NK-92 treated with Interleukin-12 subunit alpha and Interleukin-12 subunit beta, amount 100 ng/mL, for 24 hours (cell line): ENCODE data around the gene PARD3B.

Experiments used
- DNase-seq: peaks from one replicate; lab custom pipeline; 2025; lab: John Stamatoyannopoulos, UW

Gene PARD3B

DNA sequence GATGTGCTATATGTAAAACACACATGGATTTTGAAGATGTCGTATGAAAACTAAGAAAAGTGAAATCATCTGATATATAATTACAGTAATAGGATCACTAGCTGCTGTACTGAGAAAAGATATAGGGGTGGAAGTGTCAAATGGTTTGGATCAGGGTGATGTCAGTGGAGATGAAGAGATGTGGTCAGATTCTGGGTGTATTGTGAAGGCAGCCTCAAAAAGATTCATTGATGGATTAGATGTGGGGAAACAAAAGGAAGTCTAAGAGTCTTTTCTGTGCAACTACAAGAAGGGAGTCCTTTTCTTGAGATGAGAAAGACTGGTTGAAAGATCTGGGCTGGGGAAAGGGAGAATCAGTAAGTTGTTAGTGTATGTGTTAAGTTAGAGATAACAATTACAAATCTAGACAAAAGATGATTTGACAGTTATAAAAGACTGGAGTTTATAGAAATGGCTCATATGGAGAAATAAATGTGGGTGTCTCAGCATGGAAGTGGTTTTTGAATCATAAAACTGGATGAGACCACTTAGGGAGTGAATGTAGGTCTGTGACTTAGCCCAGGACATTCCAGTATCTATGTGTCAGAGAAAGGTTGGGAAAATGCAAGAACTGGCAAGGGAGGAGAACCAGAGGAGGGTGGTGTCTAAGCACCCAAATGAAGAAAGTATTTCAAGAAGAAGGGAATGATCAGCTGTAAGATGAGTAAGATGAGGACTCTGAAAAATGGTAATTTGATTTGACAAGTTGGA, 347.4 kb downstream of the PARD3B start:
- no peak for DNase-seq

DNA sequence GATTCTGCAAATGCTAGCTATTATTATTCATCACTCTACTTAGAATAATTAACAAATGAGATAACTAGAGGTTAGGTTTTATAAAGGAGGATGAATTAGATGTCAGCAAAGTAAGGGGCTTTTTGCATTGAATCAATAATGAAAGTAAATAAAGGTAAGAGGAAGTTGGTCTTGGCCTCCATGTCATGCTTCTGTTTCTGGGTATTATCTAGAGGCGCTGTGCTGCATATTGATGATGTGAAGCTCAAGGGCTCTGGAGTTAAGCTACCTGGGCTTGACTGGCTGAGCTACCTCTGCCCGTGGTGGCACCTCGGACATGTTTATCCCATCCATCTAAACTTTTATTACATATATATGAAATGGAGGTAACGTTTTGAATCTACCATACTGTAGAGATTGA, 350.9 kb downstream of the PARD3B start:
- no peak for DNase-seq

DNA sequence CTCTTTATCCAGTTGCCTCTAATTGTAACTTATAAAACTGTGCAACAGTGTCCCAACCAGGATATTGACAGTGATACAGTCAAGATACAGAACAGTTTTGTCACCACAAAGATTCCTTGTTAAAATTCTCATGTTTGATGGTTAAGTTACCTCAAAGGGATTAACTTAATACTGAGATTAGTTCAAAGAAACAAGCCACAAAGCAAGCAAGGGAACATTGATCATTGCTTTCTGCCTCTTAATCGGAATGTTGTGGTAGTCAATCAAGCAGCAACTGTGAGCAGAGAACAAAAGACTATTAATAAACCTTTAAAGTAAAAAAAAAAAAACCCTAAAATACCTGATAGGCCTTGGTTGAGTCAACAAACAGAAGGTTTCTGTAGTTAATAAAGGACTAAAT, 352.3 kb downstream of the PARD3B start:
- DNase-seq, result no peak

DNA sequence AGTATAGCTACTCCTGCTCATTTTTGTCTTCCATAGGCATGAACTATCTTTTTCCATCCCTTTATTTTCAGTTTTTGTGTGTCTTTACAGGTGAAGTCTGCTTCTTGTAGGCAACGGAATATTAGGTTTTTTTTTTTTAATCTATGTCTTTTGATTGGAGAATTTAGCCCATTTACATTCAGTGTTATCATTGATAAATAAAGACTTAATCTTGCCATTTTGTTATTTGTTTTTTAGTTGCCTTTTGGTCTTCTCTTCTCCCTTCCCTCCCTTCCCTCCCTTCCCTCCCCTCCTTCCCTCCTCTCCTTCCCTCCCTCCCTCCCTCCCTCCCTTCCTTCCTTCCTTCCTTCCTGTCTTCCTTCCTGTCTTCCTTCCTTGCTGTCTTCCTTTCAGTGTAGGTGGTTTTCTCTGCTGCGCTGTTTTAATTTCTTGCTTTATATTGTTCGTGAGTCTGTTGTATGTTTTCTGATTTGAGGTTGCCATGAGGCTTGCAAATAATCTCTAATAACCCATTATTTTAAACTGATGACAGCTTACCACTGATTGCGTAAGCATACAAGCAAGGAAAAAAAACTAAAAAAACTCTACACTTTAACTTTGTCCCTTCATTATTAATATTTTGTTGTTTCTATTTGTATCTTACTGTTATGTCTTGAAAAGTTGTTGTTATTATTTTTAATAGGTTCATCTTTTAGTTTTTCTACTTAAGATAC, 353.8 kb downstream of the PARD3B start:
- no peak for DNase-seq

DNA sequence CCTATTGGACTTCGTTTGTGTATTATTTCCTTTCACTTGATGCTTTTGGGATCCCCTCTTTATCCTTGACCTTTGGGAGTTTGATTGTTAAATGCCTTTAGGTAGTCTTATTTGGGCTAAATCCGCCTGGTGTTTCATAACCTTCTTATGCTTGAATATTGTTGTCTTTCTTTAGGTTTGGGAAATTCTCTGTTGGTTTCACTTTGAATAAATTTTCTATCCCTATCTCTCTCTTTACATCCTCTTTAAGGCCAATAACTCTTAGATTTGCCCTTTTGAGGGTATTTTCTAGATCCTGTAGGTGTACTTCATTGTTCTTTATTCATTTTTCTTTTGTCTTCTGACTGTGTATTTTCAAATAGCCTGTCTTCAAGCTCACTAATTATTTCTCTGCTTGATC, 354.7 kb downstream of the PARD3B start:
- no peak for DNase-seq

DNA sequence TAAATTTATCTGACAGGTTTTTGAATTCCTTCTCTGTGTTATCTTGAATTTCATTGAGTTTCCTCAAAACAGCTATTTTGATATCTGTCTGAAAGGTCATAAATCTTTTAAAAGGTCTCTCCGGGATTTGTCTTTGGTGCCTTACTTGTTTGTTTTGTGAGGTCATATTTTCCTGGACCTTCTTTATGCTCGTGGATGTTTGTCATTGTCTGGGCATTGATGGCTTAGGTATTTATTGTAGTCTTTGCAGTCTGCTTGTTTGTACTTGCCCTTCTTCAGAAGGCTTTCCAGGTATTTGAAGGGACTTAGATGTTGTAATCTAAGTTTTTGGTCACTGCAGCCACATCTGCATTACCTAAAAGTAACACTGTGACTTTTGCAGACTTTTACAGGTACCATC, 355.2 kb downstream of the PARD3B start:
- no peak for DNase-seq

DNA sequence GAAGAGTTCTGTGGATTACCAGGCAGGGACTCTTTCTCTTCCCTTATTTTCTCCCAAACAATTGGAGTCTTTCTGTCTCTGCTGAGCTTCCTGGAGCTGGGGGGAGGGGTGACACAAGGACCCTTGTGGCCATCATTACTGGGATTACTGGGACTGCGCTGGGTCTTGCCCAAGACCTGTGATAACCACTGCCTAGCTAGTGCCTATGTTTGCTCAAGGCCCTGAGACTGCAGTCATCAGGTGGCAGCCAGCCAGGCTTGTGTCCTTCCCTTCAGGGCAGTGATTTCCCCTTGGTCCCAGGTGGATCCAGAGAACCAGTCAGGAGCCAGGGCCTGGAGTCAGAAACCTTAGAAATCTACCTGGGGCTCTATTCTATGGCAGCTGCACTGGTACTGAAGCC, 355.6 kb downstream of the PARD3B start:
- DNase-seq, result no peak

DNA sequence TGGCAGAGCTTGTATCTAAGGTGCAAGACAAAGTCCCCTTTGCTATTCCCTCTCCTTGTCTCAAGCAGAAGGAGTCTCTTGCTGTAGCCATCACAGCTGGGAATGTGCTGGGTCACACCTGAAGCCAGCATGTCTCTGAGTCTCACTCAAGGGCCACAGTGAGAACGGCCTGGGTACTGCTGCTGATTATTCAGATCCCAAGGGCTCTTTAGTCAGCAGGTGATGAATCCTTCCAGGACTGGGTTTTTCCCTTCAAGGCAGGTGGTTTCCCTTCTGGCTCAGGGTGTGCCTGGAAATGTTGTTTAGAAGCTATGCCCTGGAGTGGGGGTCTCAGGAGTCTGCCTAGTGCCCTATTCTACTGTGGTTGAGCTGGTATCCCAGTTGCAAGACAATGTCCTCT, 356.3 kb downstream of the PARD3B start:
- DNase-seq, result no peak

DNA sequence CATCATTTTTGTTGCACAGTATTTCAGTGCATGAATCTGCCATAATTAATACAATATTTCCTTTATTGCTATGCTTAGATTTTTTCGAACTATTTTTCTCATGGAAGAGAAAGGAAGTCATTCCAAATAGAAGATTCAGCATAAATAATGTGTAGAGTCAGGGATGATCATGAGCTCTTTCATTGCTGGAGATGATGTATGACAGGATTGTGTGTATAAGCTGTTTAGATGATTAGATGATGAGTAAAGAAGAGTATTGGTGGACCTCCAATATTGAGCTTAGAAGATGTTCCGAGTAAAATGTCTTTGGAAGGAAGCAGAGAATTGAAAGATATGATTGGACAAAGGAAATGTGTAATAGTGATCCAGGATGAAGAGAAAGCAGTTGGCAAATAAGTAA, 364.5 kb downstream of the PARD3B start:
- DNase-seq, result no peak

DNA sequence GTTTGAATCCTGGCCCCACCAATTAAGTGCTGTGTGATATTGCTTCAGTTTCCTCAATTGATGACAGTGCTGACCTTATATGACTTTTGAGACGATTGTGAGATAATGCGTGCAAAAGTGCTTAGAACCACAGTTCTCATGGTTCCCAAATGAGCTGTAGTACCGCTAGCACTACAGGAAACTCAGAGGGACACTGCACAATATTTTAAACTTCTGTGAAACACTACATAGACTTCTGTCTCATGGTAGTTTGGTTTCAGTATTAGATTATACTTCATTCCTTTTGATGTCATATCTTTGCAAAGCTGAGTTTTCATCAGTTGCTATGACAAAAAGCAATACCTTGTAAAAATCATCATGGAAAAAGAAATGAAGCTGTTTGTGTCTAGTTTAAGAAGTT, 368.0 kb downstream of the PARD3B start:
- DNase-seq, result no peak

DNA sequence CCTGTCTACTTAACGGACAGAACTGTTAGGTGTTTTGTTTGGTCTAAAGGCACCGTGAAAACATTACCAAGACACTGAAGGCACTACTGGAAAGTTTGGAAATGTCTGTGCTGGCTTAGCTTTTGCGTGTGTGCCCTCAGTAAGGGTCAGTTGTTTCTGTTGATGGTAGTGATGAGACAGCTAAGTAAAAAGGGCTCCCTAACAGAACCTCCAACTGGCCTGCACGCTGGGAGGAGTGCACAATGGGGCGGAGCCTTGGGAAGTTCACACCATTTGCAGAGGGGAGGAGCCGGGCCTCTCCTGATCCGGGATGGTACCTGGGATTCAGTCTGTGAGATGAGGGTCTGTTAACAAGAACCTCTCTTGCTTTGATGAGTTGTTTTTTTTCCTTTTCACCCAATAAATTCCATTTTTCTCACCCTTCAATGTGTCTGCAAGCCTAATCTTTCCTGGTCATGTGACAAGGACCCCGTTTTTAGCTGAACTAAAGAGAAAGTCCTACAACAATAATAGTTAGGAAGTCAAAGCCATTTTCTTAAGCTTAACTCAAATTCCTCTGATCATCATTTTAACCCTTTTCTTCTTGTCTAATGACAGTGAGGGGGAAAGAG, 368.7 kb downstream of the PARD3B start:
- DNase-seq, result no peak

DNA sequence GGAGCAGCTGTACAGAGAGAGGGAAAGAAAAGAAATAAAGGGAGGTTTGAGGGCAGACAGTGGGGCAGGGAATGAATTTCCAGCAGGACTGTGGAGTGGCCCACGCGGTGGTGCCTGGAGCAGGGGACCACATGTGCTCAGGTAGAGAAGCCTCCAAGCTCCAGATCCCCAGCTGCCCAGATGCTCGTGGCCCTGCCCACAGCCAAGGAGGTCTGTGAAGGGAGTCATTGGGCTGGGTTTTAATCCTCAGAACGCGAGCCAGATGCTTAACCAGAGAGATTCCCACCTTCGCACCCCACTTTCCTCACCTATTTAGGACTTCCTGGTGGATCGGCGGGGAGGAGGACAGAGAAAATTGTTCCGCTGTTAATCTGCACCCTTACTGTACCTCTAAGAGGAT, 369.4 kb downstream of the PARD3B start:
- no peak for DNase-seq

DNA sequence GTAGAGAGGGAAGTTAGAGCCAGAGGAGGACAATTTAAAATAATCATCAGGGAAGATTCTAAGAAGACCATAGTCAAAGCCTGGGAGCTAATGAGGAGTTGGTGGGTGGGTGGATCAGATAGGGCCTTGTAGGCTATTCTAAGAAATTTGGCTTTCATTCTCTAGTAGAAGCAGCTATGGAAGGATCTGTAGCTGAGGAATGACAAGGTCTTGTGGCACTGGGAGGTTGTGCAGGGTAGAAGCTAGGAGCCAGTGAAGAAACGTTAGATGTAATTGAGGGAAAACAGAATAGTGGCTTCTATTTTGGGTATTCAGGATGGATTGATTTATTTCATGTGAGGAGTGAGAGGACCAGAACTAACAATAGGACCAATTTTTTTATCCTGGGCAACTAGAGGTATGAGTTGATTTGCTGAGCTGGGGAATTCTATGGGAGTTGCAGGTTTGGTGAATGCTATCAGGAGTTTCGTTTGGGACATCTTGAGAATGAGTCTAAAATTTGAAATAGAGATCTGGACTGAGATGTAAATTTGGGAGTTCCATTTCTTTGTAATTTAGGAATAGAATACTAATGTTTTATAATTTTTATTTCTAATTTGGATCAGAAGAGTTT, 371.9 kb downstream of the PARD3B start:
- no peak for DNase-seq

DNA sequence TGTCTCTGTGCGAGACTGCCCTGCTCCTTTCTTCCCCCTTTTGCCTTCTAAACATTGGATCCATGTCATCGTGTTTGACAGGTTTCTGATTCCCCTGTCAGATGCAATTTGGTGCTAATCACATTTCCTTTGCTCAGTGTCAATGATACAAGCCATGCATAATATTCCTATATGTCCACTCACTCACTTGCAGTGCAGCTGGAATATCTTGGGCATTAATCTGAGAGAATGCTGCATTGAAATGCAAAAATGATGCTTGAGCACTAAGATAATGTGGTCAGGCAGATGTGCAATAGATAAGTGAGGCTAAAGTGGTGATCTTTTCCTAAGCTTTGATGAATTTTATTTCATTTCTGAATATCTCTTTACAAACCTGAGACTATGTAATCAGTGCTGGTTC, 375.5 kb downstream of the PARD3B start:
- DNase-seq, result no peak

DNA sequence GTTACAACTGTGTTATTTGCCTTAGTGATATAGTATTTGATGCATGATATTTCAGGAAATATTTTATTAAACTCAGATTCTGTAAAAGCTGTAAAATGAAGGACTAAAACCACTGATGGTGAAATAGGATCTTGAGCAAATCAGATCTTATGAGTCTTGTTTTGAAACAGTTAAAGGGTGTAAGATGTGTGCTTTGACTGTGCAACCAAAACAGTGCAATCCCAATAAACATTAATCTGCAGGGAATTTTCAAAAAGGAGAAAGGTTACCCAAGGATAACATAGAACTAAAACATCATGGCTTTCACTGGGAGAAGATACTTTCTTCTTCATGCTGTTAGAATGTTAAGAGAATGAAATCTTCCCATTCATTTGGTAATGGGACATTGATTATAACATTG, 378.7 kb downstream of the PARD3B start:
- no peak for DNase-seq

DNA sequence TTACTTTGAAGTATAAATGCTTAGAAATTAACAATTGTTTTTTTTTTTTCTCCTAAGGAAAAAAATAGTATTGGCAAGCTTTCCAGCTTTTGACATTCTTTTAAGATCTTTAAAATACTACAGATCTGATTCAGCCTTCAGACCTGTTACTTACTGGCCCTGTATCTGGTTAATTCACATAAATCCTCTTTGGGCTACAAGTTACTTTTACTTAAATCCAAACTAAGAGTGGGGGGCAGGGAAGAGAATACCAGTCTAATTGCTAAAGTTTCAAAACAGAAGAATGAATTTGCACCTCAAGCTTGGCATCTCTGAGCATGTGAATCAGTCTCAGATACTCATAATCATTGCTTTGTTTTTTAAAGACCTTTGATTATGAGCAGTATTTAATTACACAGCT, 386.3 kb downstream of the PARD3B start:
- DNase-seq, result no peak

DNA sequence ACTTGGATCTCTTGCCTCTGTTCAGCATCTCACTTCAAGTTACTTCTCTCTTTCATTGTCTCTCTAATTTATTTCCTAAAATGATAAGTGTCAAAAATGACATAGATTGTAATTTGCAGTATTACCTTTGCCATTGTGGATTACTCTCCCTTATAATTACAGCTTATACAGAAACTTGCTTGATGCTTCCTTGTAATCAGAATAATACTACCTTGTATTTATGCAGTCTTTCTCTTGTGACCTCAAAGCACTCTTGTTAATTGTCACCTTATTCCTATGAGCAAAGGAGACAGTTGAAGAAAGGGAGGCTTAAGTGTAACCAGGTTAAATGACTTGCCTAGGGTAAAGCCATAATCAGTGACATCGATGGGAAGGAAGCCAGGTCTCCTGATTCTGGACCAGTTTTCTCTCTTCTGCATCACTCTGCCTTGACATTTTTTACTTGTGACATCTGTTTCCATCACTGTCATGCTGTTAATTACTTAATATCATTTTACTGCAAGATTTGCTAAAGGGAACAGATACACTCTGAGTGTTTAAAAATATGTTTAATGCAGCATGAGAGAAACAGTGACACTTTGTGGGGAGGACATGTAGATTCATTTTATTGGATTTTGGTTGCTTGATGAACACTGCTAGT, 388.6 kb downstream of the PARD3B start:
- no peak for DNase-seq

DNA sequence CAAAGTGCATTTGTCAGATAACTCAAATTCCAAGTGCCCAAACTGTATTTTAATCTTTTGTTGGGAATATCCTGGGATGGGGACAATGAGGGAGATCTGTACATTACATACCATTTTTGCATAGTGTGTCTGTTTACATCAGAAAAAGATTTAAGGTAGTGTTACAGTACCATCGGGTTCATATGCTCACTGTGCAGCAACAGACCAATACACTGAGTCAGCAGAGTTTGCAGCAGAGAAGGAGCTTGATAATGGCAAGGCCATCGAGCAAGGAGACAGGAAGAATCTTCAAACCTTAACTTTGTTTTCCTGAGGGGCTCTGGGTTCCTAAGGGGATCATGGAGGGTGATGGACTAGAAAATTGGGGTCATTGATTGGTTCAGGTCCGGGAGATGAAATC, 399.7 kb downstream of the PARD3B start:
- DNase-seq, result no peak

DNA sequence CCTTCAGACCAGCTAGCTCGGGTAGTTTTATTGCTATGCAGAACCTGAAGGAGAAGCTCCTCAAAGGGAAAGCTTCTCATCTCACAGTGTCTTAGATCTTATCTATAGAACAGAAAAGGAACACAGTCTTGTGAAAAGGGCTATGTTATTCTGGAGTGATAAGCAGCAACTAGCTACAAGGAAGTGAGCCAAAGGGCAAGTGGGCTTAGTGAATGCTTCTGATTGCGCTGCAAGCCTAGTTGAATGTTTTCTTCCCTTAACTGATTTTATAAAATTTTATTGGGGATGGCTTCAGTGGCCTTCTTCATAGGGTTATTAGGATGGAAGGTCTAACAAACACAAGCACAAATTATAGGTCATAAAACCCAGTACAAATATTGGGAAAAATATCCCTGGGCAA, 400.1 kb downstream of the PARD3B start:
- DNase-seq, result no peak

DNA sequence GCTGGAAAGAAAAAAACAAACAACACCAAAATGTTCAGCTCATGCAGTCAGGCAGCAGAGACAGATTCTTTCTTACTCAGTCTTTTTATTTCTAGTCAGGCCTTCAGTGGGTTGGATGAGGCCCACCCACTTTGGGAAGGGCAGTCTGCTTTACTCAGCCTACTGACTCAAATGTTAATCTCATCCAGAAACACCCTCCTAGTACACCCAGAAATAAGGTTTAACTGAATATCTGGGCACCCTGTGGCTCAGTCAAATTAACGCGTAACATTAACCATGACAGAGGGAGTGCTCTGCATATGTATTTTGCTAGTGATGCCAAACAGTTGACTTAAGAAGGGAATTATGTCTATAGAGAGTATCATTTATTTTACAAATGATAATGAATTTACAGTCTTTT, 401.6 kb downstream of the PARD3B start:
- no peak for DNase-seq

DNA sequence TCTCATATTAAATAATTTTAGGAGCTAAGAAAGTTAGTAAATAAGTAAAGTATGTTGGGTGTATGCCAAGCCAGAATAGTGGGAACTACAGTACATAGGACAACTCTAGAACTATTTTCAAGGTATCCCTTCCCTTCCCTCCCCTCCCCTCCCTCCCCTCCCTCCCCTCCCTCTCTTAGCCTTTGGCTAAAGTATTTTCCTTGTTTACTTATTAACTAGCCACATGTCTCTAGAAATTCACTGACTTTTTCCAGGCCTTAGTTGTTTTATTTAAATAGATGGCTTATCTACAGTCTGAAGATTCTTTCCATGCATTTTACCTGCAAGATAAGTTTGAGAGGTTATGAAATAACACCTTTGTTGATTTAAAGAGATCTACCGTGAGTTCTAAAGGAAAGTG, 402.1 kb downstream of the PARD3B start:
- no peak for DNase-seq

DNA sequence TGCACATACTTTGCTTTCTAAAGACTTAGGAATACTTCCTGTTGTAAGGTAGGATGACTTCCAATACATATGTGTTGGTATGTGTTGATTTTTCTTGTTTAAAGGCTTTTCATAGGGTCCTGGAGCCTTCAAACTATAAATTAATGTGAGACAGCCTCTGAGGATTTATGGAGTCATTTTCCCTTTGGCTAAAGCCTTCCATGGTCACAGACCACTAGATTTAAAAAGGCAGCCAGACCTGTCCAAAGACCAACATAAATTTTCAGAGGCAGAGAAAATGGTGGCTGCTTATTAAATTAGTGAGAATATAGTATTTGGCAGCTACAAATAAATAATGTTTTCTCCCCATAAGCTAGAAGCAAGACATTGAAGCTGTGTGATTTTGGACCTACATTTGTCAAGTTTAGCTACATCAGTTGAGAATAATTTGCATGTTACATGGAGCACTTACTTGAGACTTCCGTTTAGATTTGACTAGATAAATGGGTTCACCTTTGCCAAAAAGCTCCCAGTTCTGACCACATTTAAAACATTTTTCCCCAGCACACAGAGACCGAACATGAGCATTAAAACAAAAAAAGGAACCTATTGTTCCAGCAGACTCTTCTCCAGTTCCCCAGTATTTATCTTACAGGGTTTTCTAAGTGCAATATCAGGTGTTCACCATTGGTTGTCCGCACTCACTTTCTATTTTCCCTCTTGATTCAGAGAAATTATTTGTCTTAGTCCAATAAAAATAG, 402.9 kb downstream of the PARD3B start:
- no peak for DNase-seq
